Fibroblast of pulmonary artery (primary cell): Measurements from ENCODE around the gene CCNG1.
A peak's percentile ranks its signal among the peaks of the same experiment; 100 is the strongest.

Experiments used
- DNase-seq: peaks from one replicate; pipeline ENCODE4 v3.0.0-alpha.2; 2010; ENCODE audit warnings: low read depth
- H3K4me3 ChIP-seq: replicated peaks from 2 replicates; pipeline ENCODE4 v1.5.1; 2011; ENCODE audit warnings: low read depth, mild to moderate bottlenecking, control low read depth, low read length, moderate library complexity
- TF ChIP-seq, protein P1 (sequence below): IDR thresholded peaks from 2 replicates; pipeline ENCODE4 v1.5.1; 2011; ENCODE audit warnings: mild to moderate bottlenecking, control low read depth, low read length, inconsistent platforms; ENCODE audit errors: missing control alignments

The CCNG1 gene

DNA sequence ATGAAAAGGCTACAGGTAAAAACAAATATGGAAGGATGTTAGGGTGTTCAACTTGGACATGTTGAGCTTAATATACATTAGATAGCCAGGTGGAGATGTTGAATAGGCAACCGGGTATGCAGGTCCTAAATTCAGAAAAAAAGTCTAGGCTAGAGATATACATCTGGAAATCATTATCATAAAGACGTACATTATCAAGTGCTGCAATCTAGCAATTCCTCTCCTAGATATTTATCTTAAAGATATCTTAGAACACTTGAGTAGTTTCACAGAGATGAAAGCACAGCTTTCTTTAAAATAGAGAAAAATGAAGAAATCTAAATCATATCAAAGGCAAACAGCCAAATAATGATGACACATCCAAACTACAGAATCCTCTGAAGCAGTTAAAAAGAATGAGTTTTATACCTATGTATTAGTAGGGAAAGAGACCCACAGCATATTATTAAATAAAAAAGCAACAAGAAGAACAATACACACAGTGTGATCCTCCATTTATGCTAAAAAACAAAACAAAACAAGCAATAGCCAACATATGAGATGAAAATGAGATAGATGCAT is 18.7 kb downstream of the CCNG1 start:
- H3K4me3 ChIP-seq, result no peak overlapping the region
- no peak for DNase-seq
- TF ChIP-seq, protein P1, sequence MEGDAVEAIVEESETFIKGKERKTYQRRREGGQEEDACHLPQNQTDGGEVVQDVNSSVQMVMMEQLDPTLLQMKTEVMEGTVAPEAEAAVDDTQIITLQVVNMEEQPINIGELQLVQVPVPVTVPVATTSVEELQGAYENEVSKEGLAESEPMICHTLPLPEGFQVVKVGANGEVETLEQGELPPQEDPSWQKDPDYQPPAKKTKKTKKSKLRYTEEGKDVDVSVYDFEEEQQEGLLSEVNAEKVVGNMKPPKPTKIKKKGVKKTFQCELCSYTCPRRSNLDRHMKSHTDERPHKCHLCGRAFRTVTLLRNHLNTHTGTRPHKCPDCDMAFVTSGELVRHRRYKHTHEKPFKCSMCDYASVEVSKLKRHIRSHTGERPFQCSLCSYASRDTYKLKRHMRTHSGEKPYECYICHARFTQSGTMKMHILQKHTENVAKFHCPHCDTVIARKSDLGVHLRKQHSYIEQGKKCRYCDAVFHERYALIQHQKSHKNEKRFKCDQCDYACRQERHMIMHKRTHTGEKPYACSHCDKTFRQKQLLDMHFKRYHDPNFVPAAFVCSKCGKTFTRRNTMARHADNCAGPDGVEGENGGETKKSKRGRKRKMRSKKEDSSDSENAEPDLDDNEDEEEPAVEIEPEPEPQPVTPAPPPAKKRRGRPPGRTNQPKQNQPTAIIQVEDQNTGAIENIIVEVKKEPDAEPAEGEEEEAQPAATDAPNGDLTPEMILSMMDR, result no peak

DNA sequence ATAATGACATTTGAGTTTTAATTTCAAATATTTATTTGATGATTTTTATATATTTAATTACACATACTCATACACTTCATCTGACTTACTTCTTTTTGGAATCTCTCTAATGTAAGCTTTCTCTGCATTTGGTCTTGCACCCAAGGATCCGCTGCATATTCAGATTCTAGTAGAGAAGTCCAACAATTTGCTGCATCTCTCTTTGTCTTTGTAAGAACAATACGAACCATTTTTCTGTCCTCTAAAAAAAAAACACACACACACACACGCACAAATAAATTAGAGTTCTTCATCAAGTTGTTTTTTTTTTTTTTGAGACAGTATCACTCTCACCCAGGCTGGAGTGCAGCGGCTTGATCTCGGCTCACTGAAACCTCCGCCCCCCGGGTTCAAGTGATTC is 19.4 kb downstream of the CCNG1 start:
- DNase-seq, result no peak
- TF ChIP-seq, protein P1, result no peak
- H3K4me3 ChIP-seq, result no peak overlapping the region

DNA sequence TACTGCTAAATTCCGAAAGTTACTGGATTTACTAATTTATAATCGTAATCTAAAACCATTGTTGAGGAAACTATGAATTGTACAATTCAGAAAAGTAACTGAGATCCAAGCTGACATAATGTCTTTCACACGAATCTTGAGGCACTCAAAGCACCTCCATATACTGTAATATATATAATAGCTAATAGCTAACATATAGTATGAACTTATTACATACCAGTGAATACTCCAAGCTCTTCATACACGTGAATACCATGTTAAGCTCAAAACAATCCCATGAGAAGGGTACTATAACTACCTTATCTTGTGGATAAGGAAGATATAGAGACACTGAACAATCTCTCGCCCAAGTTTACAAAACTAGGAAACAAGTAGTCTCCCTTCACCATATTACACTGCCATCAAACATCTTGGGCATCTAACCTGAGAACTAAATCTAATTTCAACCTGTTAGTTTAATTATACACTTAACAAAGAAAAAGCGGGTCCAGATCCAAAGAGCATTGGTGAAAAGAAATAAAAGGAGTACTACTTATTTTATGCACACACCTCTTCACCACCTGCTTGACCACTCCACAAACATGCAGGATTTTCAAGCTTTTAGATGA is 21.5 kb downstream of the CCNG1 start:
- TF ChIP-seq, protein P1, result no peak
- no peak for DNase-seq
- peak overlapping the region; percentile 74 for H3K4me3 ChIP-seq

DNA sequence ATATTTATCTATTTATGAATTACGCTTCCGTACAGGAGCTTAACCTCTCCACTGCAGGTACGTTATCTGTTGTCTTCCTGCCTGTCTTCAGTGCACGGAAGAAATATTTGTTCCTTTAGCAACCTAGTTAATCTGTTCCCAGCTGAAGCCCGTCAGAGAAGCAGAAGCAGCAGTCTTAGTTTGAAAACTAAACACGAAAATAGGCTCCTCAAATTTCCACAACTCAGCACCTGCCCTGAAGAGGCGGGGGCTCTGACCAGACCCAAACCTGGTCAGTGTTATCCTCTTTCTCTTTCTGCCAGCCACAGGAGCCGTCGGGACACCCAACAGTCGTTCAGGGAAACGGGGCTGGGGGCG is 22.0 kb downstream of the CCNG1 start:
- H3K4me3 ChIP-seq, result peak overlapping the region; percentile 74
- TF ChIP-seq, protein P1, result no peak
- no peak for DNase-seq

DNA sequence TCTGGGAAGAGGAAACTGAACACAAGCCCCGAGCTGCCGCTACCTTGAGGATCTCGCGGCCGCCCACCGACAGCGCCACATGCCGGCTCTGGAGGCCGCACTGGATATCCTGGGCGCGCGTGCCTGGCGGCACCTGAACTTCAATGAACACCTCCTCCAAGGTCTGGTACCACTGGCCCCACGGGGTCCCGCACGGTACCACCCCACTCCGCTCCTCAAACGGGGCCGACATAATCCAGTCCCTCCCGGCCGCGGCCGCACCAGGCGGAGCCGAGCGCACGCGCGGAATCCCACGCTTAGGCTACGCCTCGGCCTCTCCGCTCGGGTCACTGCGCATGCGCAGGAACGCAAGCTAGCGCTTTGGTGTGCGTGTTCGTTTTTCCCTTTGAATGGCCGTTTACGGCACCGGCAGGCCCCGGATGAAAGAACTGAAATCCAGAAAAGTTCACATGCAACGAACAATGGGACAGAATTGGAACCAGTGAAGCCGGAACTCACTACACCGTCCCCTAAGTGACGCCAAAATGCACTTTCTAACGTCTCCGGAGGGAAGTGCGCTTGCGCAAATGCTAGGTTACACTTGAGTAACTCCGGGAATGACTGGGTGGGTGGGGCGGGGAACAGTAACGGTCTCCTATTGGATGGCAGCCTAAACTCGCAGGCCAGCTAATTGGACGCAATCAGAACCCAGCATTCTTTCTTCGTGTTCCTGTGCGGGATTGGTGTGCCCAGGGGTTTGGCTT is 22.6 kb downstream of the CCNG1 start, which contains the start of gene NUDCD2:
Gene NUDCD2 (minus strand): TSS at position 284 of the 743 bp plus-strand sequence. CDS start 52 bp downstream, at position 232.
- peak within 1 kb of the TSS; percentile 74 for H3K4me3 ChIP-seq
- DNase-seq, result peak; percentile 99
- TF ChIP-seq, protein P1, result peak; percentile 18

DNA sequence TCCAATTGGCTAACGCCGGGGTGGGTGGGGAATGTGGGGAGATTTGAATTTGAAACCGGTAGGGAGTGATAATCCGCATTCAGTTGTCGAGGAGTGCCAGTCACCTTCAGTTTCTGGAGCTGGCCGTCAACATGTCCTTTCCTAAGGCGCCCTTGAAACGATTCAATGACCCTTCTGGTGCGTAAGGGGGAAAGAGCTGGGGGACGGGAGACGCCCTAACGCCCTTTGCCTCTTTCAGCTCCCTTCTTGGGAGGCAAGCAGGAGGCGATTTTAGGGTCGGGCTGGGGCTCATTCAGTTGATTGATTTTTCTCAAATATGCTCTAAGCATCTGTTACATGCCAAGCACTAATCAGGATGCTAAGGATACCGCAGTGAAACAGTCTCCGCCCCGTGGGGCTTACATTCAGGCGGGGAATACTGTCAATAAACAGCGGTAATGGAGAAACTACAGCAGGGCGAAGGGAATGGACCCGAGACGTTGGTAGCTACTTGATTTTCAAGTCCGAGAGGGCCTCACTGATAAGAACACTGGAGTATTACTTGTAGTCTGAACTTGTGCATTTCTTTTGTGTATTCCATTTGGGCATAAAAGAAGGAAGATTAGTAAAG is 23.3 kb downstream of the CCNG1 start, which contains the start of gene HMMR:
Gene HMMR (plus strand): TSS at position 71 of the 610 bp plus-strand sequence. CDS start 61 bp downstream, at position 132.
- TF ChIP-seq, protein P1, result no peak

More for the DNA sequence above, 23.3 kb downstream of the CCNG1 start, which contains the start of gene HMMR:
- DNase-seq, result no peak
- peak within 1 kb of the TSS; percentile 74 for H3K4me3 ChIP-seq
